ENCODE measurements around the gene MYL2.

- TF ChIP-seq POLR2A (IDR thresholded peaks at IDR 0.05) = no peak
- no peak for TF ChIP-seq CTCF (IDR thresholded peaks at IDR 0.05)
Measured at GRCh38 chr12:110932046-110932445, 11.7 kb upstream of the MYL2 start.

Data from uterus (tissue), 2 donors.